SHP77 treated with DMSO at 0.1 percent for 48 hours (cell line): ENCODE results near the gene FOXK2.

Experiments used
- DNase-seq: peaks from one replicate; lab custom pipeline; 2025; lab: John Stamatoyannopoulos, UW

FOXK2 gene

GRCh38 chr17:82518826-82519810 is at the start of gene FOXK2:
Gene FOXK2, plus strand, starts transcription at chr17:82519732. Its CDS starts 157 bp downstream, at chr17:82519889.
- DNase-seq, result peak; percentile 82

GRCh38 chr17:82470065-82470464 is 49.5 kb upstream of the FOXK2 start:
- DNase-seq, result no peak

GRCh38 chr17:82474223-82475010 is 45.1 kb upstream of the FOXK2 start:
- DNase-seq, result no peak

GRCh38 chr17:82475458-82475857 is 44.1 kb upstream of the FOXK2 start:
- no peak for DNase-seq

- no peak for DNase-seq
These were observed 41.6 kb upstream of the FOXK2 start for GRCh38 chr17:82477934-82478333.

GRCh38 chr17:82479602-82480001 is 39.9 kb upstream of the FOXK2 start:
- DNase-seq, result no peak

GRCh38 chr17:82480318-82480717 is 39.2 kb upstream of the FOXK2 start:
- DNase-seq, result no peak

- no peak for DNase-seq
These were observed 36.3 kb upstream of the FOXK2 start for GRCh38 chr17:82483204-82483660.

- no peak for DNase-seq
These were observed 35.7 kb upstream of the FOXK2 start for GRCh38 chr17:82483836-82484235.

- no peak for DNase-seq
These were observed 33.1 kb upstream of the FOXK2 start for GRCh38 chr17:82486231-82487094.

GRCh38 chr17:82487910-82488309 is 31.6 kb upstream of the FOXK2 start:
- DNase-seq, result no peak

- DNase-seq, result no peak
These were observed 30.4 kb upstream of the FOXK2 start for GRCh38 chr17:82489117-82489516.

GRCh38 chr17:82489851-82490511 is 29.6 kb upstream of the FOXK2 start:
- no peak for DNase-seq

- peak; percentile 66 for DNase-seq
These were observed 28.9 kb upstream of the FOXK2 start for GRCh38 chr17:82490512-82491195.

GRCh38 chr17:82491196-82491530 is 28.4 kb upstream of the FOXK2 start:
- DNase-seq, result no peak

GRCh38 chr17:82491533-82491932 is 28.0 kb upstream of the FOXK2 start:
- no peak for DNase-seq

- no peak for DNase-seq
These were observed 26.8 kb upstream of the FOXK2 start for GRCh38 chr17:82492643-82493225.

GRCh38 chr17:82493226-82493781 is 26.2 kb upstream of the FOXK2 start:
- DNase-seq, result no peak

GRCh38 chr17:82494236-82495055 is 25.1 kb upstream of the FOXK2 start:
- peak; percentile 95 for DNase-seq
